Type B pancreatic cell (in vitro differentiated cells): ENCODE results near the gene DLK1. TPM values are rescaled to one million over a fixed set of nuclear protein-coding genes. Genes with fewer than 3 reads are reported as not detected.

Experiments
- DNase-seq: peaks from one replicate; pipeline ENCODE4 v3.0.0; 2021; ENCODE audit warnings: mixed read lengths; ENCODE audit not compliant: unreplicated experiment; ENCODE audit errors: extremely low spot score
- H3K27ac Mint-ChIP-seq: 2 replicates; pipeline ENCODE4 v1.8.0; 2021; ENCODE audit warnings: mild to moderate bottlenecking, mixed read lengths
- H3K27me3 Mint-ChIP-seq: 2 replicates; pipeline ENCODE4 v1.8.0; 2021; ENCODE audit warnings: mixed read lengths
- H3K36me3 Mint-ChIP-seq: 2 replicates; pipeline ENCODE4 v1.8.0; 2021; ENCODE audit warnings: mixed read lengths
- H3K4me1 Mint-ChIP-seq: one replicate; pipeline ENCODE4 v1.8.0; 2021; ENCODE audit warnings: mixed read lengths; ENCODE audit not compliant: unreplicated experiment
- H3K4me3 Mint-ChIP-seq: 2 replicates; pipeline ENCODE4 v1.8.0; 2021; ENCODE audit warnings: mild to moderate bottlenecking, mixed read lengths
- H3K9me3 Mint-ChIP-seq: 2 replicates; pipeline ENCODE4 v1.8.0; 2021; ENCODE audit warnings: mixed read lengths
- CTCF ChIP-seq: fragments of 200-600 bp; sonication (generic); conservative IDR thresholded peaks from 2 replicates; pipeline ENCODE4 v1.5.0; 2021; ENCODE audit warnings: antibody characterized with exemption, mild to moderate bottlenecking
- total RNA-seq: library from RNA; stranded (reverse); gene quantifications from 2 replicates; pipeline ENCODE4 v1.2.1, GENCODE V29; 2021; ENCODE audit warnings: low replicate concordance

DLK1 gene
- total RNA-seq, 1 donor from 2014 or later = 149 TPM

GRCh38 chr14:100786576-100787219, 60.0 kb downstream of the DLK1 start:
- Mint-ChIP-seq H3K27ac (no peak overlapping the region), H3K9me3 (no peaks in the 10 kb centered on the region), H3K36me3 (no peaks in the 10 kb centered on the region), H3K4me1 (peaks cover 68% of the 10 kb centered on the region), H3K27me3 (peaks cover 14% of the 10 kb centered on the region), H3K4me3 (peak overlapping the region; percentile 30)
- TF ChIP-seq CTCF = no peak
- DNase-seq = no peak

- Mint-ChIP-seq H3K36me3 (no peaks in the 10 kb centered on the region), H3K4me1 (peaks cover 62% of the 10 kb centered on the region), H3K27ac (no peak overlapping the region), H3K9me3 (no peaks in the 10 kb centered on the region), H3K27me3 (peaks cover 14% of the 10 kb centered on the region), H3K4me3 (no peak overlapping the region)
- TF ChIP-seq CTCF = no peak
- no peak for DNase-seq
Measured at GRCh38 chr14:100787659-100788058, 61.0 kb downstream of the DLK1 start.

Other genes starting within 250 kb of the DLK1 start
- 1.9 and 3.0 TPM in 2 replicates for gene BEGAIN, start 139.5 kb upstream of the DLK1 start, total RNA-seq
- gene MEG3, start 99.2 kb downstream of the DLK1 start, total RNA-seq = 0.68 and 0.74 TPM in 2 replicates
- 1.5 and 5.4 TPM in 2 replicates for gene RTL1, start 176.8 kb downstream of the DLK1 start, total RNA-seq